GM21381 (cell line): Measurements from ENCODE around the gene RCSD1.

Experiments
- ATAC-seq: cut with Tn5 transposase; IDR thresholded peaks from one replicate; pipeline ENCODE4 v1.9.1; 2021; ENCODE audit warnings: mild to moderate bottlenecking, moderate library complexity; ENCODE audit not compliant: unreplicated experiment

The RCSD1 gene

GRCh38 chr1:167617153-167618147 lies 12.6 kb upstream of the RCSD1 start:
- peak; percentile 69 for ATAC-seq

GRCh38 chr1:167618366-167618765 lies 11.7 kb upstream of the RCSD1 start:
- ATAC-seq, result no peak

- no peak for ATAC-seq
Measured at GRCh38 chr1:167618789-167619188, 11.2 kb upstream of the RCSD1 start.

- no peak for ATAC-seq
Measured at GRCh38 chr1:167620002-167620401, 10.0 kb upstream of the RCSD1 start.

- no peak for ATAC-seq
Measured at GRCh38 chr1:167621780-167622313, 8.2 kb upstream of the RCSD1 start.

- no peak for ATAC-seq
Measured at GRCh38 chr1:167623951-167624350, 6.1 kb upstream of the RCSD1 start.

GRCh38 chr1:167625040-167625823 lies 4.8 kb upstream of the RCSD1 start:
- no peak for ATAC-seq

- ATAC-seq, result no peak
Measured at GRCh38 chr1:167627615-167627864, 2.5 kb upstream of the RCSD1 start.

GRCh38 chr1:167627865-167628641 lies 2.0 kb upstream of the RCSD1 start:
- ATAC-seq, result peak; percentile 64

GRCh38 chr1:167628741-167629515 lies 1.1 kb upstream of the RCSD1 start:
- ATAC-seq, result no peak

- peak; percentile 20 for ATAC-seq
Measured at GRCh38 chr1:167630568-167631385, 745 bp downstream of the RCSD1 start.

- no peak for ATAC-seq
Measured at GRCh38 chr1:167631386-167631935, 1.4 kb downstream of the RCSD1 start.

- no peak for ATAC-seq
Measured at GRCh38 chr1:167631936-167632614, 2.0 kb downstream of the RCSD1 start.

- no peak for ATAC-seq
Measured at GRCh38 chr1:167633258-167633944, 3.4 kb downstream of the RCSD1 start.

GRCh38 chr1:167634435-167634834 lies 4.4 kb downstream of the RCSD1 start:
- no peak for ATAC-seq

GRCh38 chr1:167635156-167635648 lies 5.2 kb downstream of the RCSD1 start:
- ATAC-seq, result no peak

GRCh38 chr1:167635941-167636340 lies 5.9 kb downstream of the RCSD1 start:
- no peak for ATAC-seq

GRCh38 chr1:167638064-167638463 lies 8.0 kb downstream of the RCSD1 start:
- no peak for ATAC-seq
